Esophagus muscularis mucosa (tissue), 4 donors: Measurements from ENCODE around the gene TMEM258. TPM values are rescaled to one million over a fixed set of nuclear protein-coding genes. Genes with fewer than 3 reads are reported as not detected.

Experiments used
- DNase-seq: peaks from one replicate; pipeline ENCODE4 v3.0.0-alpha.2; 2017; ENCODE audit errors: extremely low spot score
- H3K27ac ChIP-seq, 4 donors: fragments of 200-600 bp; sonication (generic); replicated peaks in 1 of 4; 1 replicate in 3 of 4; 2 replicates in 1 of 4; pipeline ENCODE4 v1.5.1; 2016 to 2019; ENCODE audit warnings: mild to moderate bottlenecking in 1 of 4
- H3K27me3 ChIP-seq, 4 donors: fragments of 200-600 bp; sonication (generic); one replicate each; pipeline versions ENCODE4 v1.5.1 to v1.6.0; 2016 to 2019
- H3K36me3 ChIP-seq, 4 donors: fragments of 200-600 bp; sonication (generic); one replicate each; pipeline ENCODE4 v1.5.1; 2016 to 2019
- H3K4me1 ChIP-seq, 4 donors: fragments of 200-600 bp; sonication (generic); one replicate each; pipeline ENCODE4 v1.5.1; 2016 to 2019
- H3K4me3 ChIP-seq, 4 donors: fragments of 200-600 bp; sonication (generic); 1 replicate in 2 of 4; 2 replicates in 2 of 4; pipeline ENCODE4 v1.5.1; 2016 to 2019; ENCODE audit warnings: mild to moderate bottlenecking in 4 of 4, moderate library complexity in 1 of 4
- H3K9me3 ChIP-seq, 4 donors: fragments of 200-600 bp; sonication (generic); 1 replicate in 3 of 4; 2 replicates in 1 of 4; pipeline ENCODE4 v1.5.1; 2016 to 2019
- CTCF ChIP-seq, 3 experiments: fragments of 200-600 bp in 2 of 3; fragments of 450-650 bp in 1 of 3; sonication (generic) in 2 of 3; IDR thresholded peaks; one replicate each; pipeline ENCODE4 v1.5.1; 2017 to 2019; ENCODE audit warnings: antibody characterized with exemption in 3 of 3, mild to moderate bottlenecking in 2 of 3, moderate library complexity in 1 of 3
- EP300 ChIP-seq: sonication (generic); formaldehyde crosslinking; IDR thresholded peaks from one replicate; pipeline ENCODE4 v1.6.1; 2017; ENCODE audit warnings: antibody characterized with exemption
- POLR2A ChIP-seq: fragments of 450-650 bp; IDR thresholded peaks from one replicate; pipeline ENCODE4 v1.6.1; 2017; ENCODE audit warnings: antibody characterized with exemption, moderate library complexity, mild to moderate bottlenecking, low read depth
- POLR2AphosphoS5 ChIP-seq, 2 donors: sonication (generic); formaldehyde crosslinking; IDR thresholded peaks; one replicate each; pipeline ENCODE4 v1.6.1; 2017; ENCODE audit warnings: antibody characterized with exemption in 2 of 2
- WGBS: methylation state at CpG from one replicate; pipeline ENCODE4 v1.1.5; 2018; 5-methylcytosine and 5-hydroxymethylcytosine counted together
- intact Hi-C: fragments of 100-400 bp; cut with DNase I; formaldehyde crosslinking; loops from one replicate; pipeline ENCODE4 v1.15.1; 2023
- total RNA-seq, 4 donors: library from RNA; depleted of rRNA; stranded (reverse); fragments of >200 nt; gene quantifications; one replicate each; pipeline versions ENCODE4 v1.1.0 to v1.2.1, GENCODE V29; 2016

The TMEM258 gene
- total RNA-seq, 4 donors from 2014 or later = 34.5 to 48.2 (median 43.8) TPM

GRCh38 chr11:61744181-61744580 lies 48.2 kb downstream of the TMEM258 start:
- no peak overlapping the region for H3K27ac ChIP-seq
- intact Hi-C loops = no loop called here
- no peaks in the 10 kb centered on the region for H3K9me3 ChIP-seq
- TF ChIP-seq CTCF (IDR thresholded peaks at IDR 0.05) (no peak), EP300 (no peak), POLR2A (no peak), POLR2AphosphoS5 (IDR thresholded peaks at IDR 0.05) (no peak)
- H3K36me3 ChIP-seq = peaks cover 14 to 55% (median 41%) of the 10 kb centered on the region in 4 donors
- no peak overlapping the region for H3K4me3 ChIP-seq
- 87% methylated on average over 18 of the region's 20 CpGs for WGBS
- no peak for DNase-seq
- H3K4me1 ChIP-seq = peaks cover 6 to 12% (median 9%) of the 10 kb centered on the region in 4 donors
- H3K27me3 ChIP-seq = no peaks in the 10 kb centered on the region

GRCh38 chr11:61743486-61744095 lies 48.8 kb downstream of the TMEM258 start:
- no peak overlapping the region for H3K27ac ChIP-seq
- WGBS = 90% methylated on average over 21 of the region's 42 CpGs
- peaks cover 14 to 60% (median 42%) of the 10 kb centered on the region in 4 donors for H3K36me3 ChIP-seq
- no peaks in the 10 kb centered on the region for H3K27me3 ChIP-seq
- intact Hi-C loops = no loop called here
- H3K4me1 ChIP-seq = peaks cover 6 to 12% (median 9%) of the 10 kb centered on the region in 4 donors
- TF ChIP-seq EP300 (no peak), POLR2A (no peak), POLR2AphosphoS5 (IDR thresholded peaks at IDR 0.05) (no peak), CTCF (IDR thresholded peaks at IDR 0.05) (no peak)
- no peaks in the 10 kb centered on the region for H3K9me3 ChIP-seq
- no peak overlapping the region for H3K4me3 ChIP-seq
- DNase-seq = no peak

- TF ChIP-seq POLR2AphosphoS5 (IDR thresholded peaks at IDR 0.05) (no peak), POLR2A (no peak), CTCF (IDR thresholded peaks at IDR 0.05) (no peak), EP300 (no peak)
- intact Hi-C loops = no loop called here
- no peaks in the 10 kb centered on the region for H3K27me3 ChIP-seq
- peaks cover 14 to 72% (median 51%) of the 10 kb centered on the region in 4 donors for H3K36me3 ChIP-seq
- no peaks in the 10 kb centered on the region for H3K9me3 ChIP-seq
- DNase-seq = no peak
- 72% methylated on average over 2 of the region's 7 CpGs for WGBS
- H3K27ac ChIP-seq = no peak overlapping the region
- peaks cover 0 to 3% (median under 1%) of the 10 kb centered on the region in 4 donors for H3K4me1 ChIP-seq
- H3K4me3 ChIP-seq = no peak overlapping the region
These were observed 50.0 kb downstream of the TMEM258 start for GRCh38 chr11:61742391-61742790.

- Histone ChIP-seq H3K4me1 (no peaks in the 10 kb centered on the region), H3K27me3 (no peaks in the 10 kb centered on the region), H3K36me3 (peaks cover 21 to 96% (median 74%) of the 10 kb centered on the region in 4 donors), H3K9me3 (no peaks in the 10 kb centered on the region), H3K4me3 (no peak overlapping the region), H3K27ac (no peak overlapping the region)
- TF ChIP-seq EP300 (no peak), POLR2AphosphoS5 (IDR thresholded peaks at IDR 0.05) (no peak), CTCF (IDR thresholded peaks at IDR 0.05) (no peak), POLR2A (no peak)
- DNase-seq = no peak
- intact Hi-C loops = loop anchor here (10.0 kb wide), 1 partner anchor 155 kb away; the partner anchor contains the start of gene SYT7
- 58% methylated on average over 3 of the region's 7 CpGs for WGBS
These were observed 52.4 kb downstream of the TMEM258 start for GRCh38 chr11:61739966-61740365.
